ENCODE results near the gene VWDE.

DNA sequence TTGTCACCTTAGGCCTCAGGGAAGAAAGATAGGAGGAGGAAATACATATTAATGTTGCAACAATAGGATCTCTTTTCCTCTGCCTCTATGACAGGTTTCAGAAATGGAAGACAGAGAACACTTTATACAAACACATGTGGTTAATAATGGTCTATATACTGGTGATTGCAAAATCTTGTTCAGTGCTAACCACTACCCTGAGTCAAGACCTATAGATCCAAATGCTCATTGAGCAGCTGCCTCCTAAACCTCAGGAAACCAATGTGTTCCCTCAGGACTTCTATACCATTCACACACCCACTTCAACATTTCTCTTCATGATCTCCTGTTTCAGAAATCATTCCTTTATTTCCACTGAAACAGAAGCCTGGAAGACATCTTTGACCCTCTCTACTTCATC is 32.5 kb upstream of the VWDE start:
- TF ChIP-seq CTCF (IDR thresholded peaks at IDR 0.05) (no peak), POLR2AphosphoS5 (IDR thresholded peaks at IDR 0.05) (no peak)
